ENCODE data around the gene ABCD3.
"Not testable (repeated sequence)": the region's sequence is repeated elsewhere in the genome, so short reads cannot be mapped to it uniquely, and the experiment has no call there.

The ABCD3 gene

DNA sequence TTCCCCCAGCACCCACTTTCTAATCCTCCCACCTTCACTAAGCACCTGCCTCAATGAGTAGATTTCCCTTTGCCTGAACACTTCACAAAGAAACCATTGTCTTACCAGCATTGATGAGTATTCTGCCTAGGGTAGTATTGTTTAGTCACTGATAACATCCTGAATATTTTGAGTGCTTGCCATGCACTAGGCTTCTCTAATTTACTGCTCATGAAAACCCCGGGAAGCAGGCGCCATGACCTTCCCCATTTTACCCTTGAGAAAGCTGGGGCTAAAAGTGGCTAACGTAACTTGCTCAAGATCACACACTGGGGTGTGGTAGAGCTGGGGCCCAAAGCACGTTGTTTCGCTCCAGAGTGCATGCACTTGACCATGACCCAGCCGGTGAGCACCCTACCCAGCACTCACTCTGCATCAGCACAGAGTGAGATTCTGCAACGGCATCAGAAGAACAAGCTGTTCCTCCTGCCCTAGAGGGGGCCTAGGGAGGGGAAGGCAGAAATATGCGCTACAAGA, 133.9 kb downstream of the ABCD3 start:
- DNase-seq, result no peak

- DNase-seq, result no peak
Observed at GRCh38 chr1:94553323-94553730, 135.1 kb downstream of the ABCD3 start.

GRCh38 chr1:94553931-94554330, 135.7 kb downstream of the ABCD3 start:
- no peak for DNase-seq

DNA sequence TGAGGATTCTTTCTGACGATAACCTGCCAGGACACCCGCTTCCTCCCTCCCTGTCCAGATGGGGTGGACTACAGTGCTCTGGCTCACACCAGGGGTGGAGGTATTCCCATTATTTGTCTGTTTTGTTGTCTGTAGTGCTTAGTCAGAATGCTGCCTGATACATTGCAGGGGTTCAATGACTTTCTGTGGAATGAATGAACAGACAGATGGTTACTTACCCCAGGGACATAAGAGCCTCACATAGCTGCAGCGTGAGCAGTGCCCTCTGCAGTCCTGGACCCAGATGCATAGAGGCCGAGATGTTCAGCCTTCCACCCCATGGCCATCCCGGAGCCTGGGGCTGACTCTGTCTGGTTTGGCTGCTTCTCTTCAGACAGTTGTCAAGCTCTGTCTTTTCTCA, 136.4 kb downstream of the ABCD3 start:
- DNase-seq, result no peak

- no peak for DNase-seq
Observed at GRCh38 chr1:94555091-94555490, 136.9 kb downstream of the ABCD3 start.

DNA sequence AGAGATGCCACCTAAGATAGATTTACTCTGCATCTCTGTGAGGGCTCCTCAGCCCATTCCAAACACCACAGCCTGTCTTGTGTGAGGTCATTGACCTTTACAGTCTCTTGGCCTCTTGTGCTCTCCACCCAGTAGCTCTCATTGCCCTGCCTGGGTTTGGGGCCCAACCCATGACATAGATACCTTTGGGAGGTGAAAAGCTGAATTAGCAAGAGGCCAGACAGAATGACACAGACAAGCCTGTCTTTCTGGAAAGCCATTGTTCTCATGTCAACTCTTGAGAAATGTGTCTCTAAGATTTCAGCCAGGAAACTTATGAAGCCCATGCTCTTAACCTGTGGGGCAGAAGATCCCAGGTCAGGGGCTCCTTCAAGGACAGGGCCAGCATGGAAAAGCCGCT, 141.7 kb downstream of the ABCD3 start:
- DNase-seq, result no peak

- DNase-seq, result no peak
Observed at GRCh38 chr1:94560333-94560732, 142.1 kb downstream of the ABCD3 start.

DNA sequence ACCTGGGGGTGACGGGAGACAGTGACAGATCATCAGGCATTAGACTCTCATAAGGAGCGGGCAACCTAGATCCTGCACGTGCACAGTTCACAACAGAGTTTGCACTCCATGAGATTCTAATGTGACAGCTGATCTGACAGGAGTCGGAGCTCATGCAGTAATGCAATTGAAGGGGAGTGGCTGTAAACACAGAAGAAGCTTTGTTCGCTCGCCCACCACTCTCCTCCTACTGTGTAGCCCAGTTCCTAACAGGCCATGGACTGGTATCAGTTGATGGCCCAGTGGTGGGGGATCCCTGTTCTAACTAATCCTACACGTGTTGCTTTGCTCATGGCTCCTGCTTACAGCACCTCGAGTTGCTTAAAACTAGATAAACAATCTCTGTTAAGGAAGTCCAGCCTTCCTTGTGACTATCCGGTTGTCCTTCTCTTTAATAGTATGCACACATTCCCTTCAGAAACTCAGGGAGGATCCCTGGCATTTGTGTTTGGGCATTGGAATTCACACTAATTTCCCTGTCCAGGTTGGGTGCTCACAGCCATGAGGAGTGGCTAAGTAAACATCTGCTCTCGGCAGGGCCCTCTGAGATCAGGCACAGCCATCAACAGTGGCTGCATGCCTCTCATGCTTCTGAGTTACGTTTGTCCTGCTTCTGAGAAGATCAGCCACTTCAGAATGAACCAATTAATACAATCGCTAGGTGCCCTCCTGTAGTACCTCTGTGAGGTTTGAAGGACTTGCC, 144.5 kb downstream of the ABCD3 start:
- no peak for DNase-seq

GRCh38 chr1:94565901-94566300, 147.7 kb downstream of the ABCD3 start:
- DNase-seq, result no peak

DNA sequence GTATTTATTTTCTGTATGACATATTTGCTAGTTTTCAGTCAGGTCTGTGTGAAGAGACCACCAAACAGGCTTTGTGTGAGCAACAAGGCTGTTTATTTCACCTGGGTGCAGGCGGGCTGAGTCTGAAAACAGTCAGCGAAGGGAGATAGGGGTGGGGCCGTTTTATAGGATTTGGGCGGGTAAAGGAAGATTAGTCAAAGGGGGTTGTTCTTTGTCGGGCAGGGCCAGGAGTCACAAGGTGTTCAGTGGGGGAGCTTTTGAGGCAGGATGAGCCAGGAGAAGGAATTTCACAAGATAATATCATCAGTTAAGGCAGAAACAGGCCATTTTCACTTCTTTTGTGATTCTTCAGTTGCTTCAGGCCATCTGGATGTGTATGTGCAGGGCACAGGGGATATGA, 148.2 kb downstream of the ABCD3 start:
- DNase-seq, result not testable (repeated sequence)

DNA sequence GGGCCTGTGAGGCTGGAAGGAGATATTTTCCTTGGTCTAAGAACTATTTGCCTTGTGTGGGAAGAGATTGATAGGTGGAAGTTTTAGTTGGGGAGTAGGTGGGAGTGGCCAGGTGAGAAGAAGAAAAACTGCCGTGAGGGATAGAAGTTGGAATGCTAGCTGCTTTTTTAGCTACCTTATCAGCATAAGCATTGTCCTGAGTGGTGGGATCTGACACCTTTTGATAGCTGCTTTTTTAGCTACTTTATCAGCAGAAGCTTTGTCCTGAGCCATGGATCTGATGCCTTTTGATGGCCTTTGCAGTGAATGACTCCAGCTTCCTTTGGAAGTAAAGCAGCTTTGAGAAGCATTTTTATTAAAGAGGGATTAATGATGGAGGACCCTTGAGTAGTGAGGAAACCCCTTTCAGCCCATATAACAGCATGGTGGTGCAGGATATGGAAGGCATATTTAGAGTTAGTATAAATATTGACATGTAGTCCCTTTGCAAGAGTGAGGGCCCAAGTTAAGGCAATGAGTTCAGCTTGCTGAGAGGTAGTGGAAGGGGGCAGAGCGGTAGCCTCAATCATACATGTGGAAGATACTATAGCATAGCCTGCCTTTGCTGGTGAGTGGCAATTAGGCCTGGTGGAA, 149.9 kb downstream of the ABCD3 start:
- not testable (repeated sequence) for DNase-seq
